ENCODE measurements around the gene EIF2D.

The EIF2D gene

GRCh38 chr1:206568779-206569352 is 43.4 kb downstream of the EIF2D start:
- DNase-seq: no peak

GRCh38 chr1:206568256-206568655 is 44.0 kb downstream of the EIF2D start:
- DNase-seq: no peak

DNA sequence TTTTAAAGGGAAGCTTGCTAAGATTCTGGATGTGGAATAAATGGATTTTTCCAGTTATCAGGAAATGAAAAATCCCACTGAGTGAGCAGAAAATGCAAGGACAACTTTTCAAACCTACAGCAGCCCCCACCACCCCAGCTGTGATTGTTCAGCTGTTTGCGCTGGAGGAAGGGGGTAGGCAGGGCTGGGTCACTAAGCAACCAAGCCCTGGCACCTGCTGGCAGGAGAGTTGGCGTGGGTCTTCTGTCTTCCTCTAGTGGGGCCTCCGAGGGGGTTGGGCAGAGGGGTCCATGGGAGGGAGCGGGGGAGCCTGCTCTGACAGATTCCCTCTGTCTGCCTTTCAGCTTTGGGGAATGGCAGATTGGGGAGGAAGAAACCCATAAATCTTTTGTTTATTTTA is 45.3 kb downstream of the EIF2D start:
- peak; percentile 73 for DNase-seq

- DNase-seq: no peak
Observed at GRCh38 chr1:206565995-206566394, 46.3 kb downstream of the EIF2D start.

DNA sequence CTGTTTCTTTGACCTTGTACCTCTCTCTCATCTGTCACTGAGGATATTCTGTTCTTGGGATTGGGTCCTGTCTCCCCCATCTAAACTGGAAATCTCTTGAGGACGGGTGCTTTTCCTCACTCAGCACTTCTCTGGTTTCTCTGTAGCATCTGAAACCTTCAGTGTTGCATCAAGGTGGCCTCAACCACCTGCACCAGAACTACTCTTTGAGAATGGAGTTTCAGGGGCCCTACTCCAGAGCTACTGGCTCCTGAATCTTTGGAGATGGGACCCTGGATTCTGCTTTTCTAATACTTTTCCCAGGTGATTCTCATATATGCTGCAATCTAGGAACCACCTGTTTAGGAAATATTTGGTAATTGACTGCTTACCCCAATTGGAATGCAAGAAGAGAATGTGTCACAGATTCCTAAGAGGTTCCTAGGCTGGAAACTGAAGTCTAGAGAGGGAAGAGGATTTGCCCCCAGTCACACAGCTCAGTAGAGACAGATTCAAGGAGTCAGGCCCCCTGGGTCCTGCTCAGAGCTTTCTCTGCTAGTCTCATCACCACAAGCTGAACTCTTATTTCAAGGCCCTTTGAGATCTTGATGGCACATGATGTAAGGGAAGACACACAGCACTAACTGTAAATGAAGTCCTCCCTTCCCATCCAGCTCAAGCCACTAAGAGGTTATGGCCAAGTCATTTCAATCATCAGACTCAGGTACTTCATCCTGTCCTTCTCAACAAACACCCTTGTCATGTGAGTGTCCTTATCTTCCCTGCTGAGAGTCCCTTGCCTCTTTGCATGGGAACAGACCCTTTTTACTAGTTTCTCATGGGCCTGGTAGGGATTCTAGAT is 48.7 kb downstream of the EIF2D start:
- no peak for DNase-seq

DNA sequence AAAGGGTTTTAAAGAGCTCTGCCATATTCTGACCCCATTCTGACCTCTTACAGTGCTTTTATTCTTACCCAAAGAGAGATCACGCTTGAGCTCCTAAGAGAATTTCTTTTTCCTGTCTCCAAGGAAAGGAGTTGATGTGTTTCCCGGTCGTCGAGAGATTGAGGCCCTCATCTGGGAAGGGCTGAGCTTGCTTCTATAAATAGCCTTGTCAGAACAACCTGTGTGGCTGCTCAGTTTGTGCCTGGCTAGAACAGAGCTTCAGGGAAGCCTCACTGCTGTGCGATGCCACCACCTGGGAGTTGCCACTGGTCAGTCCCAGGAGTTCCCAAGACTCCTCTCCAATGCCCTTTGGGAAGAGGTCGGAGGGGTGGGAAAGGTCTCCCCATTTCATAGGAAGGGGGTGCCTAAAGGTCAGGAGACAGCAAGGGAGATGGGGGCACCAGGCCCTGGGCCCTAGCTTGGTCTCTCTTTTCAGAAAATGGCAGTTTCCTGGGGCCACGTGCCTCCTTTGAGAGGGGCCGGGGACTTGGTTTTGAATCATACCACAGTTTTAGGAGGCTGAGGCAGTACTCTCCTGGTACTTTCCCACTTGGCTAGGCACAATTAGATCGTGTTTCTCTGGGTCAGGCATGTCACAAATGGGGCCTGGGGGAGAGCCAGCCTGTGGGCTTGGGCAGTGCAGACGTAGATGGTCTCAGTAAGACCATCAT is 52.1 kb downstream of the EIF2D start:
- DNase-seq: peak; percentile 83

DNA sequence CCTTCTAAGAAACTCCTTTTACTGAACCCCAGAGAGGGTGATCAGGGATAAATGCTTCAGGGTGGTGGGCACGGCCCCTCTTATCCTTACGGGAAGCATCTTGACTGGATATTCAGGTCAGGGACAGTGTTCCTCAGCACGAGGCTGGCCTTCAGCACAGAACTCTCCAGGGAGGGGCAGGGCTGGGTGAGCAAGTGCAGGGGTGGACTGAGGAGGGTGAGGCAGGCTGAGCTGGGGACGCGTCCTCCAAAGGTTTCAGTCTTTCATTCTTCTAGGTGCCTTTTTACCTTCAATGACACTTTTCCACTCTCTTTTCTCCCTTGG is 52.6 kb downstream of the EIF2D start:
- DNase-seq: no peak

DNA sequence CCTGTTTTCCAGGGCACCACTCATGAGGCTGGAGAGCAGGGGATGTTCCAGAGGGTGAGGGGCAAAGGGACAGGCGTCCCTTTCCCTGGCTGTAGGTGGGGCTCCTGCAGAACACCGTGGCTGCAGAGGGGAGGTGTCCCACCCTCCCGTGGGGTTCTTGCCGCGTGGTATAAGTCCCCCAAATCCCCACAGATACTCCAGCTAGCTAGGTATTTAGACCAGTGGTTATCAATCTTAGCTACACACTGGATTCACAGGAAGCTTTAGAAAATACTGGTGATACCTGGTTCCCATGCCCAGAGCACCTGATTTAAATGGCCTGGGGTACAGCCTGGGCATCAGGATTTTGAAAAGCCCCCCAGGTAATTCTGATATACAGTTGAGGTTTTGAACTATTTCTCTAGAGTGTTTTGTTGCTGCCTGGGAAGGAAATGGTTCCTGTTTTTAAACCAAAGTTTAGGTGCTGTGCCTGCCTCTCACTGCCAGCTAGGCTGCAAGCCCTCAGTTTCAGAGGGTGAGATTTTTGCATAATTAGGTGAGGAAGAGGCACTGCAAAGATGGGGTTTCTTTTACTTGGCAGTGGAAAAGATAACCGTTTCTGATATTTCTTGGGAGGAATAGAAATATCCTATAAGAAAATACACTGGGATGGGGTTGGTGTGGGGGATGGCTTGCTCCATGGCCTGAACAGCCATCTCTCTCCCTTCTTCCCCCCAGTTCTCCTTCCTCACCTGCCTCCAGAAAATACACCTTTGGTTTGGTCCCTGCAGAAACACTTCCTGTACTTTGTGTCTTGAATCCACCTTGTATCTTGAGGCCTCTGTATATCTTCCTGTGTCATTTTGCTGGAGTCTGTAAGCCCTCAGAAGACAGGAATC is 53.2 kb downstream of the EIF2D start:
- DNase-seq: no peak

DNA sequence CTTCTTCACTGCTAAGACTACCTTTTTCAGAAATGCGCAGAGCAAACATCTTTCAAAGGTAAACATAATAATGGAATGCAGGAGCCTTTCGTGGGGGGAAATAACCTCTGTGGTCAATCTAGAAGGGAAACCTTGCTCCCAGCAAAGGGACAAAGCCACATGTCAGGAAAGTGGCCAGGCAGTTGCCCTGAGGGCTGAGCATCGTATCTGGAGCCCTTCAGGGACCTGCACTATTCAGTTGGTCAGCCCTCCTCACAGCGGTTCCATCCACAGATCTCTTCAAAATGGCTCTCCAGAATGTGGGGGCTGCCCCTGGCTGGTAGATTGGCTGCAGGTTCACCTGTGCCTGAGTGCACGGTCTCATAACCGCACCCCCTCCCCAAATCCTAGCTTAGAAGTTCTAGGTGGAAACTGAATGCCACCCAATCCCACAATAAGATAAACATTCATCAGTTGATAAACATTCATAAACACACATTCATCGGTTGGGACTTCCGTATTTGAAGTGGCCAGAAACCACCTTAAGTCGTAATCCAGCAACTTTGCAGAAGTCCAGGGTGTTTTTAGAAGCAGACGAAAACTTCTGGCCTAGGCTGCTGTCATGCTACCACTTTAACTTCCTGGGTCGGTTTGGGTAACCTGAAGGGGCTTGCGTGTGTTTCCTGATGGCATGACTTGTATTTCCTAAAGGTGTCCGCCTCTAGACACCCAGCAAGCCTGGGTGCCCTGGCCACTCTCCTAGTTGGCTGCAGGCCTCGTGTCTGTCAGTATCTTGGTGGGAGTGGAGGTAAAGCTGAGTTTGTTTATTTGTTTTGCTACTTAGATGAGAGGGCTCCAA is 54.4 kb downstream of the EIF2D start:
- no peak for DNase-seq

GRCh38 chr1:206556750-206557635 is 55.3 kb downstream of the EIF2D start:
- DNase-seq: peak; percentile 41

GRCh38 chr1:206556047-206556749 is 56.1 kb downstream of the EIF2D start:
- DNase-seq: no peak

DNA sequence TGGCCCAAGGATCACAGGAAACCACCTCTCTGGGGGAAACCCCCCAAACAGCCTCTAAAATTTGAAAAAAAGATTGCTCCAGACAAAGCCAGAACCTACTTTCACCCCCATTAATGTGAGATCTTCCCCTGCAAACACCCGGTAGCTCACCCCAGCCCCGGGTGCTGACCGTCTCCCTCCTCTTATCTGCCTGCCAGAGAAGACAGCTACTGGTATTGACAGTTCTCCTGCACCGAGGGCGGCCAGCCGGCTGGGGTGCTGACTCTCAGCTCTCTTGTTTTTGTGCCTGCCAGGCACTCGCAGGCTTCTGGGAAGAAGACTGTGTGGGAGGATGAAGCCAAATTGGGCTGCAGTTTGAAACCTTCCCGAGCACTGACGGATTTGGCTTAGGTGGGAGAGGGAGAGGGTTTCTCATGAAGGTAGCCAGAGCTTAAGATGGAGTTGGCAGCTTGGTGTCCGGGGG is 56.8 kb downstream of the EIF2D start:
- DNase-seq: no peak

- no peak for DNase-seq
Observed at GRCh38 chr1:206554701-206555472, 57.4 kb downstream of the EIF2D start.

DNA sequence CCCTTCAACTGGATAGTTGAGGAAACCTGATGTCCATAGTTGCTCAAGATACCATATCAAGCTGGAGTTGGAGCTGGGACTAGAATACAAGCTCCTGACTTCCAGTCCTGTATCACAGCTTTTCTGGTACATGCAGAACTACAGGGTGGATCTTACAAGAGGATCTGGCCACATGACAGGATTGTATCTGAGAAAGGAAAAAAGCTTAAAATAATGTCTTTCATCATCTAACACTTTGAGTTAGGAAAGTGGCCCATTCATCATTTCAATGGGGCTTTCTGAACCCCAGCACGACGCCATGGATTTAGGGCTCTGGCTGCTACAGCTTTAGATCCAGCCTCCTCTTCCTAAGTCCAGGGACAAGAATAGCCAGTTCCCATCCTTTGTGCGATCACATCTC is 58.1 kb downstream of the EIF2D start:
- no peak for DNase-seq

GRCh38 chr1:206551986-206552326 is 60.3 kb downstream of the EIF2D start:
- DNase-seq: no peak

DNA sequence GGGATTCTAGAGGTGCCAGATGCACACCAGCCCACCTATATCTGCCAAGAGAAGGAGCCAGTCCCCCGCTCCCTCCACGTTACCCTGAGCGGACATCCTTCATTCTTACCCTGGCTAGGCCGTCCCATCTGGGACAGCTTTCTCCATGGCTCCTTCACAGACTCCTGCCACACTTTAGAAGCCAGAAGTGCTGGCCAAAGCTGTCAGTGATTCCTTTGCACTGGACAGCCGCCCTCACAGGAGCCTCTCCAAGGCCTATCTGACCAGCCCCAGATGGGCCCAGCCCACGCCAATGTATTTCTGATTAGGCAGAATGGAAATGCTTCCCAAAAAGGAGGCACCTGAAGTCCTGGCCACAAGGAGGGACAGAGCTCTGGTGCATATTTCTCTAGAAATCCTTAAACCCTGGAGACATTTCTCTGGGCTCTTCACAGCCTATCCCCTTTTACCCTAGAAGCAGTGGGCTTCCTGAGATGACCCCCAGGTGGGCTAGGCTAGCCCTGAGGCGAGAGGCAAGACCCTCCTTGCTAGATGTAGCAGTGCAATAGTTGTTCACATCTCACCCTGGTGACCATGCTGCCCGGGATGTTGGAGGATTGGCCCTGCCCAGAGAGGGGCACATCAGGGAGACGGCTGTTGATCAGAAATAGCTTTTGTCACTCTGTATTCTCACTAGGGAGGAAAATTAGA is 60.8 kb downstream of the EIF2D start:
- no peak for DNase-seq

- DNase-seq: peak; percentile 97
Observed at GRCh38 chr1:206550446-206550845, 61.8 kb downstream of the EIF2D start.

DNA sequence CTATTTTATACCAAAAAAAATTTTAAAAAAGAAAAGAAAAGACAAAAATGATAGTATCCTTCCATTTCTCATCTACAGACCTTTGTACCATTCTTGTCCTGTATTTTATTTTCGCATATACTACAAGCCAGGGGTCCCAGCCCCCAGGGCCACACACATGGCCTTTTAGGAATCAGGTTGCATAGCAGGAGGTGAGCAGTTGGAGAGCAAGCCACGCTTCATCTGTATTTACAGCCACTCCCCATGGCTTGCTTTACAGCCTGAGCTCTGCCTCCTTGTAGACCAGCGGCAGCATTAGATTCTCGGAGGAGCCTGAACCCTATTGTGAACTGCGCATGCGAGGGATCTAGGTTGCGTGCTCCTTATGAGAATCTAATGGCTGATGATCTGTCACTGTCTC is 65.2 kb downstream of the EIF2D start:
- peak; percentile 50 for DNase-seq

GRCh38 chr1:206545351-206545750 is 66.9 kb downstream of the EIF2D start:
- DNase-seq: no peak
